ENCODE measurements around the gene SRRD.
"Not testable (repeated sequence)": the region's sequence is repeated elsewhere in the genome, so short reads cannot be mapped to it uniquely, and the experiment has no call there.

Gene SRRD

GRCh38 chr22:26516503-26516902, 32.8 kb downstream of the SRRD start:
- no peak overlapping the region for H3K4me3 ChIP-seq (ENCODE audit: low read depth, low read length)

DNA sequence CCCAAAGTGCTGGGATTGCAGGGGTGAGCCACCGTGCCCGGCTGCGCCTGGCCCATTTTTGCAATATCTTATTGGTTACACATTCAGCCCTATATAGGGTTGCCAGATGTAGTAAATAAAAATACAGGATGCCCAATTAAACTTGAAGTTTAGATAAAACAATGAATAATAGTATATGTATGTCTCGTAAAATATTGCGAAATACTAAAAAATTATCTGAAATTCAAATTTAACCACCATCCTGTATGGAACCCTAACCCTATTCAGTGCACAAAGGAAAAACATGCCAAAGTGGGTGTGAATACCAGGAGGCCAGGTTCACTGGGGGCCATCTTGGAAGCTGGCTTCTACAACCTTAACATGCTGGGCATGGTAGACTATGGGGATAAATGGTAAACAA, 33.8 kb downstream of the SRRD start:
- no peak overlapping the region for H3K4me3 ChIP-seq (ENCODE audit: low read depth, low read length)

DNA sequence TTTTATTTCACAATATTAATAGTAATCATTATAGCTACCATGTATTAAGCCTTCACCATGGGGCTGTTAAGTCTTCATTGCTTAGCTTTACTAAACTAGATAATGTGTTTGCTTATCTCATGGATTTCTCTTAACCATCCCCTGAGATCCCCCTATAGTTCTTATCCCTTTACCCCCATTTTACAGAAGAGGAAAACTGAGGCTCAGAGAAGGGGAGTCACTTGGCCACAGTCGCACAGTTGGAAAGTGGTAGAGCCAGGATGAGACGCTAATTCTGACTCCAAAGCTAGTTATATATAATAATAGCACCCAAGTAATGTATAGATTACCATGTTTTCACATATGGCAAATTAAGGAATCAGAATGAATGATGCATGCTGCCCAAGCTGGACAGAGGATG, 38.3 kb downstream of the SRRD start:
- no peak overlapping the region for H3K4me3 ChIP-seq (ENCODE audit: low read depth, low read length)

DNA sequence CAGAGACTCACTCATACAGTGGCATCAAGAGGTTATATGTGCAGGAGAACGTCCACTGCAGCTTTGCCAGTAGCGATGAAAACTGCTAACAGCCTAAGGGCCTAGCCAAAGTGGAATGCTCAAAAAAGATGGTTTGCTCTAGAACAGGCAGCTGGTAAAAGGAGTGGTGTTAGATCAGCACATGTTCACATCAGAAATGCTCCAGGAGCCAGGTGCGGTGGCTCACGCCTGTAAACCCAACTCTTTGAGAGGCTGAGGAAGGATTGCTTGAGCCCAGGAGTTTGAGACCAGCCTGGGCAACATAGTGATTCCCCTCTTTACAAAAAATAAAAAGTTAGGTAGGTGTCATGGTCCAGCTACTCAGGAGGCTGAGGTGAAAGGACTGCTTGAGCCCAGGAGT, 38.9 kb downstream of the SRRD start:
- H3K4me3 ChIP-seq (ENCODE audit: low read depth, low read length) = no peak overlapping the region

- H3K4me3 ChIP-seq (ENCODE audit: low read depth, low read length) = no peak overlapping the region
These were observed 41.2 kb downstream of the SRRD start for GRCh38 chr22:26524870-26525269.

DNA sequence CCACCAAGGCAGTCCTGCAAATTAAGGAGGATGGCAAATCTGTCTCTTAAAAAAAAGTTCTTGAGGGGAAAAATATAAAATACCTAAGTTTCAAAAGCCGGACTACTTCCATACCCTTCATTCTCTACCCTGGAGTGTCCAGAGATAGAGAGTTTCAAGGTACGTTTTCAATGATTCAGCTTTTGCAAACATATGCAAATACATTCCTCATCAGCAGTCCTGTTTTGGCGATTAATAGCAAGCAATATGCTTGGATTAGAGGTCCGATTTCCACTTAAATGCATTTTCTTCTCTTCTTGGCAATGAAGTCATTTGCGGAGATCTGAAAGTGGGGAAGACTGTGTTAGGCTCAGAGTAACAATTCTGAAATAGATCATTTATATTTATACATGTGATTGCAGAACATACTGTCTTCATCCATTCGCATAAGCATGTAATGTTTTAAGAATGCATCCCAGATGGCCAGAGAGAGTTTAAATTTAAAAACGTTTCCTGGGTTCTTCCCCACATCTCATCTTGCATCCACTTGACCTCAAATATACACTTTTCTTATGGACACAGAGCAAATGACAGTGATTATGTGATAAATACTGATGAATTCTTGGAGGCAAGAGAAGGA, 42.4 kb downstream of the SRRD start:
- H3K4me3 ChIP-seq (ENCODE audit: low read depth, low read length) = no peak overlapping the region

GRCh38 chr22:26527167-26527566, 43.5 kb downstream of the SRRD start:
- no peak overlapping the region for H3K4me3 ChIP-seq (ENCODE audit: low read depth, low read length)

DNA sequence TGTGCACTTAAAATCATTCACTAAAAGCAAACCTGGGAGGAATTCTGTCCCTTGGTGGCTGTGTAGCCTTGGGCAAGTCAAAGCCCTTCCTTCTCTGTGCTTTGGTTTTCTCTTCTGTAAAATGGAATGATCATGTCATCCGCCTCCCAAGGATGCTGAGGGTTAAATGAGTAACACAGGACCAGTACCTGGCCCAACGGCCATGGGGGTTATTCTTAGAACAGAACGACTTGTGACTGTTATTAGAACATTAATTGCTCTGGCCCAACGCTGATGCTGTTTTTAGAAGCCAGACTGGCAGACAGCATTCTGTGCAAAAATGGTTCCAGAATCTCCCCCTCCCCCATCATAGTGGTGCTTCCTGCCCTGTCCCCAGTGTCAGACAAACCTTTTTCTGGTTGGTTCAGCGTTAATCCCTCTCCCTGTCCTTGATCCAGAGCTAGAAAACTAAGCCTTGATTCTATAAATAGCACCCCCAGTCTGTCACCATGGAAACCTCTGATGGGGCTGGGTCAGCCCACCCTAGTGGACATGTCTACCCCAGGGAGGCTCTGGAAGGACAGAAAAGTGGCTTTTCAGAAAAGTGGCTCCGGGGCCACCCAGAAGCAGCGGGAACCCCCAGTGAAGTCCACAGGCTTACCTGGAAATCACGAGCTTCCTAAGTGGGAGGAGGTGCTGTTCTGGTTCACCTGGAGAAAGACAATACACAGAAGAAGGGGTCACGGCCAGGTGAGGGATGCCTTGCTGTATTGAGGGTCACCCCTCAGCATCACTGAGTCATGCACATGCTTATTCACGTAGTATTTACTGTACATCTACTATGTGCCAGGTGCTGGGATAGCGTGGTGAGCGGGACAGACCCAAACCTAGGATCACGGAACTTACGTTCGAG, 44.1 kb downstream of the SRRD start:
- H3K4me3 ChIP-seq (ENCODE audit: low read depth, low read length) = no peak overlapping the region

DNA sequence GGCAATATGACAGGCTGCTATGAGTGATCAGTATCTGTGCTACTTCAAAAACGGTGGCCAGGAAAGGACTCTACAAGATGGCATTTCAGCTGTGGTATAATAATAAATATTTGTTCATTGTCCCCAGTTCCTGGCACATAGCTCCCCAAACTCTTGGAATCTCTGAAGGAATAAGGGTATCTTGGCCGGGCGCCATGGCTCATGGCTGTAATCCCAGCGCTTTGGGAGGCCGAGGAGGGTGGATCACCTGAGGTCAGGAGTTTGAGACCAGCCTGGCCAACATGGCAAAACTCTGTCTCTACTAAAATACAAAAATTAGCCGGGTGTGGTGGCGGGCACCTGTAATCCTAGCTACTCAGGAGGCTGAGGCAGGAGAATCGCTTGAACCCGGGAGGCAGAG, 44.8 kb downstream of the SRRD start:
- not testable (repeated sequence) for H3K4me3 ChIP-seq (ENCODE audit: low read depth, low read length)

DNA sequence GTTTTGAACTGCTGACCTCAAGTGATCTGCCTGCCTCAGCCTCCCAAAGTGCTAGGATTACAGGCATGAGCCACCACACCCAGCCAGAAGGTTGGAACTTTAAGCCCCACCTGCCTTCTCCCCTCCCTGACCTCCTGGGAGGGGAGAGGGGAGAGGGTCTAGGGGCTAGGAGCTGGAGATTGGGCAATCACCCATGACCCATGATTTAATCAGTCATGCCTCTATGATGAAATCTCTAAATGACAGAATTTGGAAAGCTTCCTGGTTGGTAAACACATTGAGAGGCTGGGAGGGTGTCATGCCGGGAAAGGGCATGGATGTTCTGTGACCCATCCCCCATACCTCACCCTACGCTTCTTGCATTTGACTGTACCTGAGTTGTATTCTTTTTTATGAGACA, 45.7 kb downstream of the SRRD start:
- H3K4me3 ChIP-seq (ENCODE audit: low read depth, low read length) = no peak overlapping the region

DNA sequence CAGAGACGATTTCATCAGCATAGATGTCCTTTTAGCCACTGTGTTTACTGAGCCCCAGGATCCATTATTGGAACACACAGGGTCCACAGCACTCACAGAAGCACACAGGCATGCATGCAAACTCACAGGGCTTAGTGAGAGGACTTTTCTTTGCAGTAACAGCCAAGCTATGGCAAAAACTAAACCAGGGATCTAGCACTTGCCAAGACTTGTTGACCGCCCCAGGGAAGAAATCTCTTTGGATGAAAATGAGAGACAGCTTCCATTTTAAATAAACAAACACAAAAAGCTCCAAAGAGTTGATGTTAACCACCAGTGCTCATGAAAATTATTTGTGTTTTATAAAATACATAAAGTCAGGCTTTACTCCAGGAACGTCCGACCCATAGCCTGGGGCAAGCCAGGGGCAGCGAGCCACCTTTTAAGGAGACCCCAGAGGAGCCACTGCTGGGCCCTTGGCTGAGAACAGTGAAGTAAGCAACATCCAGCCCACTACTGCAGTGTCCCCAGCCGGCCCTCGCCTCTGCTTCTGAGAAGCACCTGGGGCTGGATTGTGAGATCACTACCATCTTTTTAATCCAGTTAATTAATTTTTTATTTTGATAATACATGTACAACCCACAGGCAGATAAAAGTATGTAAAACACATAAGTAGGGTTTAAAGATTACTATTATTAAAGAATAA, 50.6 kb downstream of the SRRD start:
- no peak overlapping the region for H3K4me3 ChIP-seq (ENCODE audit: low read depth, low read length)

DNA sequence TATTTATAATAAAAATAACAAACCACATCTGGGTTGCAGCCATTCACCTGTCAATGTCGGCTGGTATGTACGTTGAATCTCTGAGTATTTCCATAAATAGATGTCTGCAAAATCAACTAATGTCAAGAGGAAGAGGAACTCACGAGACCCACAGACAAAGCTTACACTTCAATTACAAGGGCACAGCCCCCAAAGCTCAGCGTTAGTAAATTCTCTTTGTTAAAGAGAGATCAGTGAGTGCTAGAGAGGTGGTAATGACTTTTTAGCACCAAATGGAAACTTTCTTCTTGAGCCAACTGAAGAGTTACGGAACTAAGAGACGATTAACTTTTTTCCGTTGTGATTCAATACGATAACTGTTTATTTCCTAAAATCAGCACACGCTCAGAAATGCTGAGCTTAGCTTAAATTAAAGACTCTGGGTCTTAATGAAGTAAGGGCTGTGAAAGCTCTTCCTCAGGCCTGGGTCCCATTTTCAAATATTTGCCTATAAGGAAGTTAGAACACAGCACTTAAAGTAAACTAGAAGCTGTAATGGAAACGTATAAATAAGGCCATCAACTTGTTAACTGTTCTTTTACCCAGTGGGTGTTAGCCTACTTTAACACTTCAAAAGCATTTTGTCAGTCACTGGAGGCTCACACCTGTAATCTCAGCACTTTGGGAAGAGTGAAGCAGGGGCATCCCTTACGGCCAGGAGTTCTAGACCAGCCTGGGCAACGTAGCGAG, 51.4 kb downstream of the SRRD start:
- no peak overlapping the region for H3K4me3 ChIP-seq (ENCODE audit: low read depth, low read length)

- H3K4me3 ChIP-seq (ENCODE audit: low read depth, low read length) = no peak overlapping the region
These were observed 51.9 kb downstream of the SRRD start for GRCh38 chr22:26535603-26535908.

DNA sequence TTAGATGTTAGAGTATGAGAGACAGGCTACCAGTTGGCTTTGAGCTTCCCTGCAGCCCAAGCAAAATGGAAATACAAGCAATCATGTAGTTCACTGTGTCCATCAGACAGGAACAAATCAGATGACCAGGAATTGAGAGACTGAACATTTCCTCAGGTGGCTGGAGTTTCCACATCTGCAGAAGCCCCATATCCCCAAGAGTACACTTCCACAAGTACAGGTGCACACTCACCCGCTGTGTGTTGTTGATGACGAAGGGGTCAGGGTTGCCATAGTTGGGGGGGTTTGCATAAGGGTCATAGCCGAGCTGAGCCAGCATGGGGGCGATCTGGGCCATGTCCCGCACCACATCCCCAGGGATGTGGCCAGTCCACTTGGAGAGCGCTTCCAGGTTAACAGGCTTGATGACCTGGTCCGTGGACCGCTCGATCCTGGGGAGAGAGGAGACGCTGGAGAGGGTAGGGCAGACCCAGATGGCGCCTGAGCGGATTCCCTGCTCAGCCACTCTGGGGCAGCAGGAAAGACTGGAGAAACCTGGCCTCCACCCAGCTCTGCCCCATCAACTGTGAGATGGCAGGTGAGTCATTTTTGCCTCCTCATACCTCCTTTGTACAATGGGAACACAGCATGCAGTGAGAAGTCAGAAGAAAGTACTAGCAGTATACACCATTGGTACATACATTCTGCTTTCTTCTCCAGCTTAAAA, 52.5 kb downstream of the SRRD start:
- H3K4me3 ChIP-seq (ENCODE audit: low read depth, low read length) = no peak overlapping the region

- no peak overlapping the region for H3K4me3 ChIP-seq (ENCODE audit: low read depth, low read length)
These were observed 53.1 kb downstream of the SRRD start for GRCh38 chr22:26536762-26537134.

DNA sequence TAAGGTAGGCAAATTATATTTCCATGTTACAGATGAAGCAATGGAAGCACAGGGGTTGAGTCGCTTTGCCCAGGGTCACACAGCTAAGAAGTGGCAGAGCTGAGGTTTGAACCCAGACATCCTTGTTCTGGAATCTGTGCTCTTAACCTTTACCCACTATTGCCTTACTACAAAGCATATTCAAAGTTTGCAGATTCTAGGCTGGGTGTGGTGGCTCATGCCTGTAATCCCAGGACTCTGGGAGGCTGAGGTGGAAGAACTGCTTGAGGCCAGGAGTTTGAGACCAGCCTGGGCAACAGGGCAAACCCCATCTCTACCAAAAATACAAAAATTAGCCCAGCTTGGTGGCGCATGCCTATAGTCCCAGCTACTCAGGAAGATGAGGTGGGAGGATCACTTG, 56.4 kb downstream of the SRRD start:
- H3K4me3 ChIP-seq (ENCODE audit: low read depth, low read length) = no peak overlapping the region

DNA sequence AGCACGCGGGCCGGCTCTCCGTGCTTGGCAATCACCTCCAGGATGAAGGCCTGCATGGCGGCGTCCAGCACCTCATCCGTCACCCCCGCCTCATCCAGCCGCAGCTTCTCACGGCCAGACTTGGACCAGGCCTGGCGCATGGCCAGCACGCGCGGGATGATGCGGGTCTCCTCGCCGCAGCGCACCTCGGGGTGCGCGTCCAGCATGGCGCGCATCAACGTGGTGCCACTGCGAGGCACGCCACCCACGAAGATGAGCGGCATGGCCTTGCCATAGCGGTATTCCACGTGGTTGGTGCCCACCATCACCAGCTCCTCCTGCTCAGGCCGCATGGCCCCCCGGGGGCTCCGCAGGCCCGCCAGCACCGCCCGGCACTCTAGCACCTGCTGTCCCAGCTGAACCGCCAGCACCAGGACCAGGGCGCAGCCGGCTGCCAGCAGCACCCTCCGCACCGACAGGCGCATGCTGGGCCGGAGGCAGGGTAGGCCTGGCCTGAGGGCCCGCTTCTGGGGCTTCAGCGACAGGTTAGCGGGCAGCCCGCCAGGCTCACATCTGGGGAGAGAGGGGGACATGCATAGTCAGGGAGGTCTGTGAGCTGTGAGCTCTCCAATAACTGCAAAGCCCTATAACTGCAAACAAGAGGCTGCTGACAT, 57.6 kb downstream of the SRRD start:
- no peak overlapping the region for H3K4me3 ChIP-seq (ENCODE audit: low read depth, low read length)

DNA sequence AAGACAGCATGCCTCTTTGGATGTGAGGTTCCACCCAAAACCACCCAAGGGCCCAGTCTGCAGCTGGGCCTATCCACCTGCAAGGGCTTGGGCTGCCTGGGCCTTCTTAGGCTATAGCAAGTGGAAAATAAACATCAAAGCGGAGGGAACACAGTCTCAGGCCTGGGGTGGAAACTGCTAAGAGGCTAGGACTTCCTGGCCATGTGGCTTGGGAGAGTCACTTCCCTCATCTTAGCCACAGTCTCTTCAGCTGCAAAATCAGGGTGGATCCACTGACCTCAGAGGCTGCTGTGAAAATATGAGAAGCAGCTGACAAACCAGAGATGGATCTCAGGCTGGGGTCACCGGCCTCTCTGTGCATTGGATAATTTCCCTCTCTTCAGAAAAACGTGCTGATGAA, 59.2 kb downstream of the SRRD start:
- no peak overlapping the region for H3K4me3 ChIP-seq (ENCODE audit: low read depth, low read length)

Data from iPS-11a (cell line).